Activated T-cell treated with anti-CD3 and anti-CD28 coated beads, Interleukin-2, amount 50 U/mL, for 4 hours (primary cell): ENCODE results near the gene IL34. TPM values are rescaled to one million over a fixed set of nuclear protein-coding genes. Genes with fewer than 3 reads are reported as not detected.

ENCODE experiments used
- ATAC-seq, 2 donors: fragments of 200-7000 bp; cut with Tn5 transposase; one replicate each; pipeline ENCODE4 v1.10.0; 2021
- DNase-seq: peaks from one replicate; pipeline ENCODE4 v3.0.0-alpha.2; 2020
- H3K27me3 Mint-ChIP-seq: one replicate; pipeline ENCODE4 v1.8.0; 2021; ENCODE audit warnings: low read depth, mixed read lengths
- H3K36me3 Mint-ChIP-seq: one replicate; pipeline ENCODE4 v1.8.0; 2022; ENCODE audit warnings: mixed read lengths; ENCODE audit not compliant: insufficient read depth
- H3K4me1 Mint-ChIP-seq: one replicate; pipeline ENCODE4 v1.8.0; 2021; ENCODE audit warnings: low read depth, mixed read lengths
- H3K4me3 Mint-ChIP-seq: one replicate; pipeline ENCODE4 v1.8.0; 2021; ENCODE audit warnings: mild to moderate bottlenecking, moderate library complexity, mixed read lengths
- H3K9me3 Mint-ChIP-seq: one replicate; pipeline ENCODE4 v1.8.0; 2021; ENCODE audit warnings: mixed read lengths
- total RNA-seq, 3 donors: library from RNA; stranded (reverse); gene quantifications; one replicate each; pipeline ENCODE4 v1.2.1, GENCODE V29; 2021

IL34 gene
- total RNA-seq, 3 donors from 2014 or later = 0.13 to 0.24 (median 0.13) TPM

DNA sequence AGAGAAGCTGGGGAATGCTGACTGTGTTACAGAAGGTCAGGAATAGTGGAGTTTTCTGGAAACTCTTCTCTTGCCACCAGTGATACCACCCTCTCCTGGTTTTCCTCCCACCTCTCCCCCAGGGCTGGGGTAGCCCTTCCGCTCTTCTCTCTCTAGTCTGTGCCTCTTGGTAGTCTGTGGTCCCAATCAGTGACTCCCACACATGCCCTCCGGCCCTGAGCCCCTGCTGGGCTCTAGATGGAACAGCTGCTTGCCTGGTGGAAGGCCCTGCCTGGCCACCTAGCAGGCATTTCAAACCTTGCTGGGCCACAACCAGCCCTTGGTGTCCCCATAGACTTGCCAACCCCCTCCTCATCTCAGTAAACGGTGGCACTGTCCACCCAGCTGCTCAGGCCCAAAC, 54.7 kb downstream of the IL34 start:
- peaks cover 7% of the 10 kb centered on the region for H3K36me3 Mint-ChIP-seq
- DNase-seq (no peak), ATAC-seq (no peak)
- no peak overlapping the region for H3K4me3 Mint-ChIP-seq
- no peaks in the 10 kb centered on the region for H3K27me3 Mint-ChIP-seq
- peaks cover 9% of the 10 kb centered on the region for H3K4me1 Mint-ChIP-seq
- no peaks in the 10 kb centered on the region for H3K9me3 Mint-ChIP-seq

DNA sequence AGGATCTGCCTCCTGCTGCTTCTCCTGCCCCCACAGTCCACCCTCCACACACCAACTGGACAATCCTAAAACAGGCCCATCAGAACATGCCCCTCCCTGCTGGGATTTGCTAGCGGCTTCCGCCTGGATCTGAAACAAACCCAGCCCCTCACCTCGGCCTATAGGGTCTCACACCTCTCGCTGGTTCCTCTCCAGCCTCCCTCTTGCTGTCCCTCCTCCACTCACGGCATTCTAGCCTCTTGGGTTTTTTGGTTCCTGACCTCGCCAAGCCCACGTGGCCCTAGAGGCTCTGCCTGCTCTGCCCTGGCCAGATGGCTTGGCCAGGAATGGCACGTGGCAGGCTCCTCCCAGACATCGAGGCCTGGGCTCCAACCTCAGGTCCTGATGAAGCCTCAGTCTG, 55.2 kb downstream of the IL34 start:
- Mint-ChIP-seq H3K27me3 (no peaks in the 10 kb centered on the region), H3K9me3 (no peaks in the 10 kb centered on the region), H3K36me3 (peaks cover 7% of the 10 kb centered on the region), H3K4me1 (peaks cover 6% of the 10 kb centered on the region), H3K4me3 (no peak overlapping the region)
- ATAC-seq = no peak
- DNase-seq = no peak

DNA sequence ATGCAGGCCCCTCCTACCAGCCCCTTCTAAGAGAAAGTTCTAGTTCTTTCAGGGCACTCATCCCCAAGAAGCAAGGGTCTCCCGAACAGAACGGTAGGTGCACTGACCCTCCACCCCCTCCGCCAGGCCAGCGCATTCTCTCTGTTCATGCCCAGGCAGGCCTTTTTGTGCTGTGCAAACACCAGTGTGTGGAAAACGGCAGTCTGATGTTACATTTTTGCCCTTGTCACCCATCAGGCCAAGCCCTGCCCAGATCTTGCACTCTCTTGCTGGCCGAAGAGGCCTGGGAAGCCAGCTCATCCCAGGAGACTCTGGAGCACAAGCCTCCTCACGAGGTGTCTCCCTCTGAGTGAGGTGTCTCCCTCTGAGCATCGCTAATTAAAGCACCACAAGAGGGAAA, 55.6 kb downstream of the IL34 start:
- no peaks in the 10 kb centered on the region for H3K27me3 Mint-ChIP-seq
- DNase-seq = no peak
- H3K4me1 Mint-ChIP-seq = peaks cover 2% of the 10 kb centered on the region
- peaks cover 7% of the 10 kb centered on the region for H3K36me3 Mint-ChIP-seq
- no peak overlapping the region for H3K4me3 Mint-ChIP-seq
- H3K9me3 Mint-ChIP-seq = no peaks in the 10 kb centered on the region
- ATAC-seq = no peak

DNA sequence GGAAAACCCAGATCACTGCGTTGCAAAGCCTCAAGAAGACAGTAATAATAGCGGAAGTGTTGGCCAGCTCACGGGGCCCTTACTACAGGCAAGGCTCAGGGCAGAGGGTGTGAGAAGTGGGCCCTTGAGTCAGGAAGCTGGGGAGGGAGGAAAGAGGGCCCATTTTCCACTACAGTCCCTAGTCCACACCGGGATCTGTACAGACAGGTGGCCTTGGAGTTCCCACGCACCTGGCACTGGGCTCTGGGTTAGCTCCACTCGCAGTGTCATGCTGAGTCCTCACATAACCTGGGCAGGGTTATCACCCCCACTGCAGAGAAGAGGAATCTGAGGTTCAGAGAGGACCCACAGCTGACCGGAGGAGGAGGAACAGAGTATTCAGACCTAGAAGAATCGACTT, 56.3 kb downstream of the IL34 start:
- no peaks in the 10 kb centered on the region for H3K9me3 Mint-ChIP-seq
- H3K4me1 Mint-ChIP-seq = peaks cover 2% of the 10 kb centered on the region
- H3K27me3 Mint-ChIP-seq = no peaks in the 10 kb centered on the region
- H3K4me3 Mint-ChIP-seq = no peak overlapping the region
- ATAC-seq (no peak), DNase-seq (no peak)
- H3K36me3 Mint-ChIP-seq = peaks cover 7% of the 10 kb centered on the region

DNA sequence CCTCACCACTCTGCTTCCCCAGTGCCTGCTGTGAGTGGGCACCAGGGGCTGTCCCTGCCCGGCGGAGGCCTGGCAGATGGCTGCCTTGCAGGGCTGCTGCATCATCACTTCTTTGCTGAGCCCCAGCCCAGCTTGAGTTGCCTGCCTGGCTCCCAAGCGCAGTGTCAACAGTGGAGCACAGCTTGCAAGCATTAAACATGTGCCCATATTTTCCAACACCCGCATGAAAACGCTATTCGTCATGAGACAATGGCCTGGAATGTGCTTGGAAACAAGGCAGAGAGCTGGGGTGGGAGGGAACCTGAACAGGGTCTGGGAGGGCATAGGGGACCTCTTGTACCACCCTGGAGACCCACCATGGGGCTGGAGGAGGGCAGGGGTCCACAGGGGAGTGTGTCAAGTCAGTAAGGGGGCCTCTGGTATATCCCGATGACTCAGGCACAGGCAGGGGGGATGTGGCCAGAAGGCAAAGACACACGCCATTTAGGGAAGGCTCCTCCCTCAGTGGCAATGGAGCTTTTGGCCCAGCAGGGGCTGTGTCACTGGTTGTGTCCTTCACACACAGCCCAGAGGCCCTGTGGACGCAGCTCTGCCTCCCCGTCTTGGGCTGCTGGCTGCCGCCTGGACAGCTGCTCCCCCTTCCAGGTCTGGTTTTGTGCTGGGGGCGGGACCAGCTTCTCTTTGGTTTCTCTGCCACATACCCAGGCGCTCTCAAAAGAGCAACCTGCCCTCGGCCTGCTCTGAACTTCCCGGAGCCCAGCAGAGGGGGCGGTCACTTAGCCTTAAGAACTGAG, 56.9 kb downstream of the IL34 start:
- H3K9me3 Mint-ChIP-seq = no peaks in the 10 kb centered on the region
- H3K36me3 Mint-ChIP-seq = peaks cover 7% of the 10 kb centered on the region
- peaks cover 2% of the 10 kb centered on the region for H3K4me1 Mint-ChIP-seq
- DNase-seq (no peak), ATAC-seq (no peak)
- no peak overlapping the region for H3K4me3 Mint-ChIP-seq
- no peaks in the 10 kb centered on the region for H3K27me3 Mint-ChIP-seq

DNA sequence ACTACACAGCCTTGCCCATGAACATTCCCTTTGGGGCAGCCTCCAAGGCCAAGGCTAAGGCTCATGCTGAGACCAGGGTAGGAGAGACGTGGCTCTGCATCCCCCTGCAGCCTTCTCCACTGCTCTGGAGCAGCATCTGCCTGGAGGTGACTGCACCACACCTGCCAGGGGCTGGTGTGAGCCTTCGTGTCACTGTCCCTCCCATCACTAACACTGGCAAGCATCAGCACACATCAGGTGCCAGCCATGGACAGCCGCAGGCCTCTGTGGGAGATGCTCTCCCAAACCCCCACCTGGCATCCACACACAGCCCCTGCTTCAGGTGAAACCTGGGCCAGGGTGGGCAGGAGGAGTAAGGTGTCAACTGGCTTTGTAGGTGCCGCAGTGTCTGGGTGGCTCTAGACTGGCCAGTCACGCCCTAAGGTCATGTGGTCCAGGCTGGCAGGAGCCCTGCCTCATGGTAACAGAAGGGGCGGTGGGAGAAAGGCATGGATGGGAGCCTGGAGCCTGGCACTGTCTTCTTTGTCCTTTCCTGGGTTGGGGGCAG, 57.5 kb downstream of the IL34 start:
- H3K9me3 Mint-ChIP-seq = no peaks in the 10 kb centered on the region
- DNase-seq (no peak), ATAC-seq (no peak)
- no peak overlapping the region for H3K4me3 Mint-ChIP-seq
- peaks cover 11% of the 10 kb centered on the region for H3K36me3 Mint-ChIP-seq
- H3K4me1 Mint-ChIP-seq = peaks cover 2% of the 10 kb centered on the region
- no peaks in the 10 kb centered on the region for H3K27me3 Mint-ChIP-seq

DNA sequence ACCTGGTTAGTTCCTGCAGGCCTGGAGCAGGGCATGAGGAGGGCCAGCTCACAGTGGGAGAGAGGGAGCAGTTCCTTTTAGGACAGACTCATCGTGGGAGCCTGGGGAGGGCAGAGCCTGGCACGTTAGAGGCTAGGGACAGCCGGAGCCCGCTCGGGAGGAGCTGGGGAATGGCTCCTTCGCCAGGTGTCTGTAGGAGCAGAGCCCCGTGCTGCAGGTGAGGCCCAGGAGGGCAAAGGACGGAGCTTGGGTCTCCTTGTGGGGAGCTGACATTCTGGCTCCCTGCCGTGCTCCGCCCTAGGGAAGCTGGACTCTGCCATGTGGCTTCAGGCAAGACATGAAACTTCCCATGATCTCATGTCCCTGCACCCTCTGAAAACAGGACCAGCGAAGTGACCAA, 58.2 kb downstream of the IL34 start:
- no peak for ATAC-seq
- no peaks in the 10 kb centered on the region for H3K9me3 Mint-ChIP-seq
- no peak overlapping the region for H3K4me3 Mint-ChIP-seq

DNA sequence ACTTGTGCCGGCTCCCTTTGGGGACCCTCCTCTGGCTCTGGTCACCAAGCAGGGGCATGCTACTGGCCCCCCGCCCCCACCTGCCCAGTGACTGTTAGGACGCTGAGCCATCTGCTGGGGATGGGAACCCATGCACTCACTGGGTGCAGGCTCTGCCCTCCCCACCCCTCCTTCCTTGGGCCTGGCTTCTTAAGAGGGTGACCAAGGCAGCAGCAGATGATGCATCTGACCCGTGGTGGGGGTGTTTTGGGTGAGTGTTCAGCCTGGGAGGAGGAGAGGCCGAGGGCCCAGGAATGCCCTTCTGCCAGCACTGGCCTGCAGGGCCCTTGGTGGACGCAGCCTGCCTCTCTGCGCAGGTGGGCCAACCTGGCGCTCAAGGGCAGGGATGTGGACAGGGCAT, 58.7 kb downstream of the IL34 start:
- Mint-ChIP-seq H3K36me3 (peaks cover 6% of the 10 kb centered on the region), H3K27me3 (no peaks in the 10 kb centered on the region), H3K4me1 (peaks cover 2% of the 10 kb centered on the region), H3K4me3 (no peak overlapping the region), H3K9me3 (no peaks in the 10 kb centered on the region)
- ATAC-seq (no peak), DNase-seq (no peak)

More for the DNA sequence above, 58.2 kb downstream of the IL34 start:
- Mint-ChIP-seq H3K4me1 (peaks cover 2% of the 10 kb centered on the region), H3K36me3 (peaks cover 6% of the 10 kb centered on the region), H3K27me3 (no peaks in the 10 kb centered on the region)
- no peak for DNase-seq

DNA sequence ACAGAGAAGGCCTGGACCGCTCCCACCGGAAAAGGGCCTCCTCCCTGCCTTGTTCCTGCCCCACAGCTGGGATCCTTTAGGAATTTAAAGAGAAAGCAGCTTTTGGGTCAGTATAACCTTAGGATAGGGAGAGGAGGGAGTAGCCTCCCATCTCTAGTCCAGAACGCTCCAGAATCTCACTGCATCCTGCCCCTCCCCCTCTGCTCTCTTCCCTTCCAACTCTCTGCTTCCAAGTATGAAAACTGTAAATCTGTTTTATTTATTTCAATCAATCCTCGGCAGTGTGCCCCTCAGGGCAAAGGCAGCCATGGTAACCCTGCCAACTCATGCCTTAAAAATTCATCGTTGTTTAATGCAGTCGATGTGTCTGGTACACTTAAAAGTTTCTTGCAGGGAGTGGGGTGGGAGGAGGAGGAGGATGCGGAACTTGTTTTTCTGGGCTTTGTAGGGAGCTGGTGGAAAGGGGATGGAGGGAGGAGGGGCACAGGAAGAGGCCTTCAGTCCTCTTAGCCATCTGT, 60.6 kb downstream of the IL34 start:
- Mint-ChIP-seq H3K27me3 (no peaks in the 10 kb centered on the region), H3K9me3 (no peaks in the 10 kb centered on the region), H3K36me3 (peaks cover 8% of the 10 kb centered on the region), H3K4me1 (no peaks in the 10 kb centered on the region), H3K4me3 (no peak overlapping the region)
- DNase-seq (no peak), ATAC-seq (no peak)

DNA sequence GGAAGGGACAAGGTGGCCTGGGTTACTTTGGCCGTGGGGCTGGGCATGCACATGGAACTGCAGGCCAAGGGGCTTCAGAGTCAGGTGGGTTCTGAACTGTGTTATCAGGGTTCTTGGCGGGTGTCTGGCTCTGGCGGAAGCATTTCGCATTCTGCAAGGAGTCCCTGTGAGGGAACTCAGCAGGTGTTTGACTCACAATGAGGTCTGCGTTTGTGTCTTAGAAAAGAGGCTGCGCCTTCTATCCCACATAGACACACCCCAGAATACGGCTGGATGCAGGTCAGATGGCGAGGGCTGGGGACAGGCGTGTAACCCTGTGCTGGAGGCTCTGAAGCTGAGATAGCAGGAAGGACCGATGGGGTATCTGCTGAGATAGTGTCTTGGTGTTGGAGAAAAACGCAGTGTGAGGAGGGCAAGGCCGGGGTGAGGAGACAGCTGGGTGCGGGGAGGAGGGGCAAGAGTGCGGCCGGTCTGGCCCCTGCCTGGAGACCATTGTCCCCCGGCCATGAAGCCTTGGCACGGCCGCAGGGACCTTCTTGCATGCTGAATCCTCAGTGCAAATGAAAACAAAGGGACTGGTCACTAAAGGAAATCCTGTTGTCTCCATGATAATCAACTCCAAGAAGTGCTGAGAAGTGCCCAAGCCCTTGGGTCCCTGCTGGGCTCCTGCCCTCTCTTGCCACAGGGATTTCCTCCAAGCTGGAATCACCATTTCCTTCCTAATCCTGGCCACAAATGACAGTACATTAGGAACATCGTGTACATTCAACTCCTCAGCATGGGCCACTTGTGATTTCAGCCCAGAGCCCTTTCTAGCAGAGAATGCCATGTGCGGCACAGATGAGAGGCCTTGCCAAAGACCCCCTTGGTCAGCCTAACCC, 62.2 kb downstream of the IL34 start:
- Mint-ChIP-seq H3K4me3 (no peak overlapping the region), H3K9me3 (no peaks in the 10 kb centered on the region), H3K27me3 (no peaks in the 10 kb centered on the region), H3K4me1 (no peaks in the 10 kb centered on the region), H3K36me3 (peaks cover 8% of the 10 kb centered on the region)
- ATAC-seq (no peak), DNase-seq (no peak)

DNA sequence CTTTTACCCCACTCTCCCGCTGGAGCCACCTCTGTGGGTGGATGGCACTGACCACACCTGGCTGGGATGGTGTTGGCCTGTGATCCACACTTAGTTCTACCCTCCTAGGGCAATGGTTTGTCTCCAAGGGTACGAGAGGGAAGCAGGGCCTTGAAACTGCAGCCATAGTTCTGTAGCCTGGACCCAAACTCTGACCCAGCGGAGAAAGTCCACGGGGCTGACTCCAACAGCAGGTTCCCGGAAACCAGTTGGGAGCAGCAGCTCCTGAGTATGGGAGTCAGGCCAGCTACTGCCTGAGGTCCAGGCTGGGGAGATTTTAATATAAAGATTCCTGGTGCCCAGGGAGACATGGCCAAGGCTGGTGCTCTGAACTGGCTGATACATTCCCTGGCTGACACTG, 63.1 kb downstream of the IL34 start:
- no peak overlapping the region for H3K4me3 Mint-ChIP-seq
- no peak for ATAC-seq
- H3K36me3 Mint-ChIP-seq = peaks cover 8% of the 10 kb centered on the region
- no peak for DNase-seq
- no peaks in the 10 kb centered on the region for H3K27me3 Mint-ChIP-seq
- H3K9me3 Mint-ChIP-seq = no peaks in the 10 kb centered on the region
- no peaks in the 10 kb centered on the region for H3K4me1 Mint-ChIP-seq

DNA sequence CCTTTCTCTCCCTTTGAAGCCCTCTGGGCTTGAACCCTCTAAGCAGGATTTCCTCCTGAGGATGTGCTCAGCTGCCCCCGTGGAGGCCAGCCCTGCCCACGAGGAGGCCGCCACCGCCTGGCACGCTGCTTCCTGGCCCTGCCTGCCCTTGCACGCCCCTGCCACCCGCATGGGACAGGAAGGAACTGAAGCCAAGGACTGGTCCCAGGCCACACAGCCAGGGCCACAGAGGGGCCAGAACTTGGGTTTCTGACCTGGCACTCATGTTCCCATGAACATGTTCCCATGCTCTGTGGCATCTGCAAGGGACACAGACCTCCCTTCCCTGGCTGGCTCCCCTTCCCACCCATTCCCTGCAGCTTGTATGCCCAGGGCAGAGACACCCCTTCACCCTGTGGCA, 63.6 kb downstream of the IL34 start:
- no peak for ATAC-seq
- DNase-seq = no peak
- Mint-ChIP-seq H3K4me1 (no peaks in the 10 kb centered on the region), H3K9me3 (no peaks in the 10 kb centered on the region), H3K36me3 (peaks cover 8% of the 10 kb centered on the region), H3K4me3 (no peak overlapping the region), H3K27me3 (no peaks in the 10 kb centered on the region)
